HG02759 (cell line): ENCODE measurements around the gene VDR.
"Not testable (repeated sequence)": the region's sequence is repeated elsewhere in the genome, so short reads cannot be mapped to it uniquely, and the experiment has no call there.

ENCODE experiments used
- ATAC-seq: cut with Tn5 transposase; IDR thresholded peaks from one replicate; pipeline ENCODE4 v1.9.1; 2021; ENCODE audit warnings: mild to moderate bottlenecking, moderate library complexity; ENCODE audit not compliant: unreplicated experiment

Gene VDR

GRCh38 chr12:47817272-47818006 is 87.4 kb downstream of the VDR start:
- no peak for ATAC-seq

GRCh38 chr12:47816403-47817271 is 88.2 kb downstream of the VDR start:
- ATAC-seq = no peak

GRCh38 chr12:47815447-47815846 is 89.3 kb downstream of the VDR start:
- not testable (repeated sequence) for ATAC-seq

GRCh38 chr12:47814539-47815170 is 90.1 kb downstream of the VDR start:
- no peak for ATAC-seq

GRCh38 chr12:47813511-47814196 is 91.1 kb downstream of the VDR start:
- ATAC-seq = peak; percentile 28

GRCh38 chr12:47812797-47813510 is 91.8 kb downstream of the VDR start:
- ATAC-seq = peak; percentile 73

- no peak for ATAC-seq
Measured at GRCh38 chr12:47811581-47812484, 93.0 kb downstream of the VDR start.

- no peak for ATAC-seq
Measured at GRCh38 chr12:47811072-47811396, 93.8 kb downstream of the VDR start.

- ATAC-seq = not testable (repeated sequence)
Measured at GRCh38 chr12:47809518-47809917, 95.3 kb downstream of the VDR start.

GRCh38 chr12:47808574-47809365 is 96.0 kb downstream of the VDR start:
- no peak for ATAC-seq

- peak; percentile 43 for ATAC-seq
Measured at GRCh38 chr12:47808050-47808449, 96.7 kb downstream of the VDR start.

- ATAC-seq = no peak
Measured at GRCh38 chr12:47807338-47807737, 97.5 kb downstream of the VDR start.

GRCh38 chr12:47805417-47805816 is 99.4 kb downstream of the VDR start:
- no peak for ATAC-seq

GRCh38 chr12:47804171-47804570 is 100.6 kb downstream of the VDR start:
- ATAC-seq = no peak

GRCh38 chr12:47803191-47803875 is 101.5 kb downstream of the VDR start:
- ATAC-seq = no peak

GRCh38 chr12:47802312-47802711 is 102.5 kb downstream of the VDR start:
- no peak for ATAC-seq

- ATAC-seq = no peak
Measured at GRCh38 chr12:47801904-47802246, 102.9 kb downstream of the VDR start.

- no peak for ATAC-seq
Measured at GRCh38 chr12:47801170-47801903, 103.5 kb downstream of the VDR start.
